ENCODE data around the gene GANC. TPM values are rescaled to one million over a fixed set of nuclear protein-coding genes. Genes with fewer than 3 reads are reported as not detected.
"Not testable (repeated sequence)": the region's sequence is repeated elsewhere in the genome, so short reads cannot be mapped to it uniquely, and the experiment has no call there.

The GANC gene
- total and polyA plus RNA-seq, 7 experiments from 2014 or later = 14.0 to 57.2 (median 40.7) TPM

DNA sequence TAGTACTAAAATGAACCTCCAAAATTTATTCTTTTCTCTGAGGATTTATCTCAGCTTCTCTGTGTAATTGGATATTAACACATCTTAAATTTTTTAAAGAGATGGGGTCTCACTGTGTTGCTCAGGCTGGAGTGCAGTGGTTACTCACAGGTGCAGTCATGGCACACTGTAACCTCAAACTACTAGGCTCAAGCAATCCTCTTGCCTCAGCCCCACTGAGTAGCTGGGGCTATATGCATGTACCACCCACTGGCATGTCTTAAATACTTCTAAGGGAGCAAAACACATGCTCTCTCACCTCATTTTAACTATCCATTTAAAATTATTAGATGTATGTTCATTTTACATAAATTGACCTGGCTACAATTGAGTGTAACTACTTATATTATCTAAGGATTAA, 11.6 kb downstream of the GANC start:
- Mint-ChIP-seq H3K4me1 (peaks cover 0 to 1% (median 0%) of the 10 kb centered on the region in 7 donors), H3K27ac (no peak overlapping the region), H3K36me3 (peaks cover 5 to 70% (median 24%) of the 10 kb centered on the region in 5 donors), H3K9me3 (no peaks in the 10 kb centered on the region), H3K27me3 (no peaks in the 10 kb centered on the region), H3K4me3 (no peak overlapping the region)
- Histone ChIP-seq H3K27me3 (ENCODE audit: control insufficient read depth in 2 of 2, insufficient read depth in 2 of 2, low read length in 2 of 2) (no peaks in the 10 kb centered on the region), H3K27ac (ENCODE audit: low read depth, low read length) (no peak overlapping the region), H3K4me3 (ENCODE audit: low read length) (no peak overlapping the region), H3K9me3 (ENCODE audit: control insufficient read depth in 2 of 3, low read length in 3 of 3) (no peaks in the 10 kb centered on the region), H3K4me1 (ENCODE audit: control insufficient read depth in 2 of 2, insufficient read depth in 2 of 2, low read length in 2 of 2) (no peaks in the 10 kb centered on the region), H3K36me3 (ENCODE audit: control insufficient read depth in 2 of 3, insufficient read depth in 3 of 3, low read length in 3 of 3) (peaks cover 0 to 41% (median 4%) of the 10 kb centered on the region in 3 experiments)
- POLR2A ChIA-PET = no interaction called here
- CTCF ChIA-PET = interaction anchor here (0.6 kb wide), 1 partner anchor 9 kb away, joined by 3 read pairs; no protein-coding TSS in a partner anchor
- intact Hi-C loops (cut with micrococcal nuclease) = no loop called here
- DNase-seq (no peak), ATAC-seq (no peak)

DNA sequence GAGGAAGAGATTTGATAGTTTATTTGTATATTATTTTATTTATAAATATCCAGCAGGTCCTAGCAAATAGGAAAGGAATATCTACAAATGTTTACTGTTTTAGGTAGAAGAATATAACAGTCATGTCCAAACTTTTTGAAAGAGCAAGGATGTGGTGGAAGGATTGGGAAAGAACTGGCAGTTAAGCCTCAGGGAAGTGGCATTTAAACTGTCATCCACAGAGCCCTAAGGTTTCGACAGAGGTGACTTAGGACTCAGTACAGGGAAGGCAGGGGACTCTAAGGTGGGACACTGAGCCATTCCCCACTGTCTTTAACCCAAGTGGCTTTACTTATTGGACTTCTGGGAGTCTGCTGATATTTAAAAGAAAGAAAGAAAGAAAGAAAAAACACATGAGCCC, 12.0 kb downstream of the GANC start:
- ChIA-PET POLR2A (no interaction called here), CTCF (interaction anchor here (0.6 kb wide), 1 partner anchor 9 kb away, joined by 3 read pairs; no protein-coding TSS in a partner anchor)
- H3K4me3 Mint-ChIP-seq = no peak overlapping the region
- H3K9me3 Mint-ChIP-seq = no peaks in the 10 kb centered on the region
- no peak for ATAC-seq
- Histone ChIP-seq H3K36me3 (ENCODE audit: control insufficient read depth in 2 of 3, insufficient read depth in 3 of 3, low read length in 3 of 3) (peaks cover 0 to 43% (median 0%) of the 10 kb centered on the region in 3 experiments), H3K4me3 (ENCODE audit: low read length) (no peak overlapping the region), H3K27ac (ENCODE audit: low read depth, low read length) (no peak overlapping the region), H3K9me3 (ENCODE audit: control insufficient read depth in 2 of 3, low read length in 3 of 3) (no peaks in the 10 kb centered on the region), H3K27me3 (ENCODE audit: control insufficient read depth in 2 of 2, insufficient read depth in 2 of 2, low read length in 2 of 2) (no peaks in the 10 kb centered on the region), H3K4me1 (ENCODE audit: control insufficient read depth in 2 of 2, insufficient read depth in 2 of 2, low read length in 2 of 2) (no peaks in the 10 kb centered on the region)
- peaks cover 0 to 1% (median 0%) of the 10 kb centered on the region in 7 donors for H3K4me1 Mint-ChIP-seq
- no peaks in the 10 kb centered on the region for H3K27me3 Mint-ChIP-seq
- intact Hi-C loops (cut with micrococcal nuclease) = no loop called here
- no peak for DNase-seq
- no peak overlapping the region for H3K27ac Mint-ChIP-seq
- peaks cover 5 to 68% (median 24%) of the 10 kb centered on the region in 5 donors for H3K36me3 Mint-ChIP-seq

DNA sequence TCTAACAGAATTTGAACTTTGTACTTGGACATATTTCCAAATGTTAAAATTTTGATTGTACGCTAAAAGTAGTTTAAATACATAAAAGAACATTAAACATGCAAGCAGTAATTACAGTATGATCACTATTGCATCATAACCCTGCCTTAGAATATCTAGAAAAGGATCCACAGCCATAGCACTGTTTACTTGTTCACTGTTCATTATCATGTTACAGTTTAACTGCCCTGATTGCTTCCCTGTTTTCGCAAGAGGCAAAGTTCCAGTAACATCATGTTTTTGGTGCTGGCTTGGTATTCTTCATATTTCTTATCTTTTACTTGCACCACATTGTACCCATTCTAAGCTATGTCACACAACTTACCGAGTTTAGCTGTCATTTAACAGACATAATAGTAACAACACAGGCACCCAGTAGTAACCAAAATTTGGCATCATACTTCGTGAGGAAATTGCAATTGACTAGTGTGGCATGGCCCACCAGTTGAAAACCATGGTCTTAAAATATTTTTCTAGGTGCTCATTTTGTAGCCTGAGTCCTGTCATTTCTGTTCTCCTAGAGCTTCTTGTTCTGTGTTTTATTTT, 13.5 kb downstream of the GANC start:
- peaks cover 7 to 66% (median 26%) of the 10 kb centered on the region in 5 donors for H3K36me3 Mint-ChIP-seq
- H3K4me3 ChIP-seq (ENCODE audit: low read length) = no peak overlapping the region
- H3K9me3 ChIP-seq (ENCODE audit: control insufficient read depth in 2 of 3, low read length in 3 of 3) = no peaks in the 10 kb centered on the region
- H3K36me3 ChIP-seq (ENCODE audit: control insufficient read depth in 2 of 3, insufficient read depth in 3 of 3, low read length in 3 of 3) = peaks cover 0 to 38% (median 0%) of the 10 kb centered on the region in 3 experiments
- no peaks in the 10 kb centered on the region for H3K27me3 ChIP-seq (ENCODE audit: control insufficient read depth in 2 of 2, insufficient read depth in 2 of 2, low read length in 2 of 2)
- H3K4me1 ChIP-seq (ENCODE audit: control insufficient read depth in 2 of 2, insufficient read depth in 2 of 2, low read length in 2 of 2) = no peaks in the 10 kb centered on the region
- intact Hi-C loops (cut with micrococcal nuclease) = no loop called here
- peak overlapping the region in 1 of 9 donors; percentile 8 for H3K27ac Mint-ChIP-seq
- H3K27ac ChIP-seq (ENCODE audit: low read depth, low read length) = no peak overlapping the region
- ChIA-PET CTCF (no interaction called here), POLR2A (no interaction called here)
- peaks cover 0 to 1% (median 0%) of the 10 kb centered on the region in 7 donors for H3K4me1 Mint-ChIP-seq
- no peaks in the 10 kb centered on the region for H3K27me3 Mint-ChIP-seq
- DNase-seq (no peak), ATAC-seq (no peak)
- H3K9me3 Mint-ChIP-seq = no peaks in the 10 kb centered on the region
- no peak overlapping the region for H3K4me3 Mint-ChIP-seq

DNA sequence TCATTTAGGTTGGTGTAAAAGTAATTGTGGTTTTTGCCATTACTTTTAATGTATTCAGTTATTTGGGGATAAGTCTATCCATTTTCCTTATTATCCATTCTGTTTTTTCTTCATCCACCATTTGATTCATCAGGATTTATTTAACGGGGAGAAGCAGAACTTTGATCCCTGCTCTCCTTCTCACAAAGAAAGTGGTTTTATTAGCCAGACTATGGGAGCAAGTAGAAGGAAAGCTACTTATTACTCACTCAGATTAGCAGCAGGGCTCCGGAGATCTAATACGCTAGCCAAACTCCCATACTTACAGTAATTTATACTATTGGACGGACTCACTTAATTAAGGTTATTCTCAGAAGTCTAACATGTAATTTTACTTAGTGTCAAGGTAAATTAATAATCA, 14.9 kb downstream of the GANC start:
- peaks cover 0 to 1% (median 0%) of the 10 kb centered on the region in 7 donors for H3K4me1 Mint-ChIP-seq
- H3K36me3 ChIP-seq (ENCODE audit: control insufficient read depth in 2 of 3, insufficient read depth in 3 of 3, low read length in 3 of 3) = peaks cover 0 to 48% (median 3%) of the 10 kb centered on the region in 3 experiments
- H3K9me3 ChIP-seq (ENCODE audit: control insufficient read depth in 2 of 3, low read length in 3 of 3) = no peaks in the 10 kb centered on the region
- H3K4me3 Mint-ChIP-seq = no peak overlapping the region
- no peaks in the 10 kb centered on the region for H3K9me3 Mint-ChIP-seq
- intact Hi-C loops (cut with micrococcal nuclease) = no loop called here
- peaks cover 11 to 78% (median 40%) of the 10 kb centered on the region in 5 donors for H3K36me3 Mint-ChIP-seq
- H3K27me3 ChIP-seq (ENCODE audit: control insufficient read depth in 2 of 2, insufficient read depth in 2 of 2, low read length in 2 of 2) = no peaks in the 10 kb centered on the region
- H3K4me1 ChIP-seq (ENCODE audit: control insufficient read depth in 2 of 2, insufficient read depth in 2 of 2, low read length in 2 of 2) = no peaks in the 10 kb centered on the region
- no peak for DNase-seq
- POLR2A ChIA-PET = no interaction called here
- H3K4me3 ChIP-seq (ENCODE audit: low read length) = no peak overlapping the region
- no peak overlapping the region for H3K27ac Mint-ChIP-seq
- ATAC-seq = no peak
- no peaks in the 10 kb centered on the region for H3K27me3 Mint-ChIP-seq
- H3K27ac ChIP-seq (ENCODE audit: low read depth, low read length) = no peak overlapping the region
- CTCF ChIA-PET = no interaction called here

DNA sequence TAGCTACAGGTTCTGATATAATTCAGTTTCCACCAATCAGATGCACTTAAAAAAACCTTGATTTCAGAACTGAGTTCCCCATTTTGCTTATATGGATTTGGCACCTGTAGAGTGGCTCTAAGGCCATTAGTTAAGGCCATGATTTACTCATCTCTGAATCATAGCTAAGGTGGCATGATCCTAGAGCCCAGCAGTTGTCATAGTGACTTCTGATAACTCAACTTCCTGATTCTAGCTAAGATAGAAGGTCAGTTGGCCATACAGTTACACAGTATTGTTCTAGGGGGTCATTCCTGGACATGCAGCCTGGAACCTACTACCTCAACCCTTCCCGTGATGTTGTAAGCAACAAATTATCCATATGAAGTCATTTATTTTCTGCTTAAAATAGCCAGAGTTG, 16.2 kb downstream of the GANC start:
- intact Hi-C loops (cut with micrococcal nuclease) = no loop called here
- peaks cover 11 to 69% (median 44%) of the 10 kb centered on the region in 5 donors for H3K36me3 Mint-ChIP-seq
- H3K4me3 Mint-ChIP-seq = no peak overlapping the region
- CTCF ChIA-PET = no interaction called here
- no peaks in the 10 kb centered on the region for H3K9me3 Mint-ChIP-seq
- Histone ChIP-seq H3K27me3 (ENCODE audit: control insufficient read depth in 2 of 2, insufficient read depth in 2 of 2, low read length in 2 of 2) (no peaks in the 10 kb centered on the region), H3K27ac (ENCODE audit: low read depth, low read length) (no peak overlapping the region), H3K36me3 (ENCODE audit: control insufficient read depth in 2 of 3, insufficient read depth in 3 of 3, low read length in 3 of 3) (peaks cover 0 to 44% (median 7%) of the 10 kb centered on the region in 3 experiments), H3K9me3 (ENCODE audit: control insufficient read depth in 2 of 3, low read length in 3 of 3) (no peaks in the 10 kb centered on the region), H3K4me3 (ENCODE audit: low read length) (no peak overlapping the region), H3K4me1 (ENCODE audit: control insufficient read depth in 2 of 2, insufficient read depth in 2 of 2, low read length in 2 of 2) (no peaks in the 10 kb centered on the region)
- DNase-seq (no peak), ATAC-seq (no peak)
- peaks cover 0 to 1% (median 0%) of the 10 kb centered on the region in 7 donors for H3K4me1 Mint-ChIP-seq
- POLR2A ChIA-PET = interaction anchor here (0.6 kb wide), 1 partner anchor 109 kb away, joined by 5 read pairs; no protein-coding TSS in a partner anchor
- H3K27ac Mint-ChIP-seq = no peak overlapping the region
- H3K27me3 Mint-ChIP-seq = no peaks in the 10 kb centered on the region

DNA sequence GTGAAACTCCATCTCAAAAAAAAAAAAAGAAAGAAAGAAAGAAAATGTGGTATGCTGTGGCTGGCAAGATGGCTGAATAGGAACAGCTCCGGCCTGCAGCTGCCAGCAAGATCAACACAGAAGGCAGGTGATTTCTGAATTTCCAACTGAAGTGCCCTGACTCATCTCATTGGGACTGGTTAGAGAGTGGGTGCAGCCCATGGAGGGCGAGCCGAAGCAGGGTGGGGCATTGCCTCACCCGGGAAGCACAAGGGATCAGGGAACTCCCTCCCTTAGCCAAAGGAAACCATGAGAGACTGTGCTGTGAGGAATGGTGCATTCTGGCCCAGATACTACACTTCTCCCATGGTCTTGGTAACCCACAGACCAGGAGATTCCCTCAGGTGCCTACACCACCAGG, 28.0 kb downstream of the GANC start:
- H3K27ac Mint-ChIP-seq; H3K4me3 Mint-ChIP-seq; H3K27me3 Mint-ChIP-seq; H3K27ac ChIP-seq (ENCODE audit: low read depth, low read length); H3K4me1 Mint-ChIP-seq; H3K4me1 ChIP-seq (ENCODE audit: control insufficient read depth in 2 of 2, insufficient read depth in 2 of 2, low read length in 2 of 2); intact Hi-C loops (cut with micrococcal nuclease); H3K27me3 ChIP-seq (ENCODE audit: control insufficient read depth in 2 of 2, insufficient read depth in 2 of 2, low read length in 2 of 2); H3K4me3 ChIP-seq (ENCODE audit: low read length); H3K36me3 ChIP-seq (ENCODE audit: control insufficient read depth in 2 of 3, insufficient read depth in 3 of 3, low read length in 3 of 3); POLR2A ChIA-PET; ATAC-seq; H3K9me3 ChIP-seq (ENCODE audit: control insufficient read depth in 2 of 3, low read length in 3 of 3); CTCF ChIA-PET; DNase-seq: not testable (repeated sequence)
- peaks cover 14 to 55% (median 42%) of the 10 kb centered on the region in 5 donors for H3K36me3 Mint-ChIP-seq
- H3K9me3 Mint-ChIP-seq = peaks cover 2 to 26% (median 6%) of the 10 kb centered on the region in 11 donors

DNA sequence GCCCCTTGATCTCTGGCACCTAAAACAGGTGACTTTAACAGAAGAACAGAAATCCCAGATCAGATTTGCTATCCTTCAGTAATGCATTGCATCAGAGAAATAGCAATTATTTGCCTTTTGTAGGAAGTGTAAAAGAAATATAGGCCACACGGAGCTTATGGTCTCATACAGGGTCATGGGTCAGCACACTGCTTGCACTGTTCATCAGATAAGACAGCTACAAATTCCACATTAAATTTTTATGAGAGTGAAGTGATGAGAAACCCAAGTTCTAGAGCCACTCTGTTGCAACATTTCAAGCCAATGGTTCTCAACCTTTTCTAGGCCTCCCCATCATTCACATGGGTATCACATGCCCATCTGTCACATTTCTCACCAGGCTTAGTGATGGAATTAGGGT, 33.7 kb downstream of the GANC start:
- CTCF ChIA-PET = no interaction called here
- H3K36me3 Mint-ChIP-seq = peaks cover 22 to 63% (median 33%) of the 10 kb centered on the region in 5 donors

More for the DNA sequence above, 33.7 kb downstream of the GANC start:
- DNase-seq (no peak), ATAC-seq (no peak)
- no peak overlapping the region for H3K4me3 ChIP-seq (ENCODE audit: low read length)
- no peaks in the 10 kb centered on the region for H3K27me3 ChIP-seq (ENCODE audit: control insufficient read depth in 2 of 2, insufficient read depth in 2 of 2, low read length in 2 of 2)
- H3K27ac ChIP-seq (ENCODE audit: low read depth, low read length) = no peak overlapping the region
- Mint-ChIP-seq H3K4me3 (no peak overlapping the region), H3K9me3 (peaks cover 2 to 21% (median 6%) of the 10 kb centered on the region in 11 donors), H3K27ac (no peak overlapping the region), H3K27me3 (no peaks in the 10 kb centered on the region), H3K4me1 (no peaks in the 10 kb centered on the region)
- peaks cover 4 to 36% (median 9%) of the 10 kb centered on the region in 3 experiments for H3K36me3 ChIP-seq (ENCODE audit: control insufficient read depth in 2 of 3, insufficient read depth in 3 of 3, low read length in 3 of 3)
- intact Hi-C loops (cut with micrococcal nuclease) = no loop called here
- H3K4me1 ChIP-seq (ENCODE audit: control insufficient read depth in 2 of 2, insufficient read depth in 2 of 2, low read length in 2 of 2) = no peaks in the 10 kb centered on the region
- POLR2A ChIA-PET = no interaction called here
- H3K9me3 ChIP-seq (ENCODE audit: control insufficient read depth in 2 of 3, low read length in 3 of 3) = no peaks in the 10 kb centered on the region
